SU-DHL-6 (cell line): ENCODE measurements around the gene EPAS1.

Source experiments
- H2AFZ ChIP-seq: fragments of 200-600 bp; sonication (generic); 2 replicates; pipeline ENCODE4 v1.6.1; 2014; ENCODE audit warnings: low read depth, mild to moderate bottlenecking, moderate library complexity, mixed read lengths, antibody characterized with exemption, low read length; ENCODE audit not compliant: severe bottlenecking
- H3F3A ChIP-seq: fragments of 200-600 bp; shearing (Covaris generic); 2 replicates; pipeline ENCODE4 v1.6.0; 2016; ENCODE audit warnings: antibody characterized with exemption, mild to moderate bottlenecking; ENCODE audit not compliant: insufficient read depth
- H3K27ac ChIP-seq: fragments of 200-600 bp; sonication (generic); 2 replicates; pipeline ENCODE4 v1.5.1; 2016; ENCODE audit warnings: low read depth, mild to moderate bottlenecking, low read length, moderate library complexity, mixed read lengths
- H3K27me3 ChIP-seq: fragments of 200-600 bp; sonication (generic), shearing (Covaris generic); 2 replicates; pipeline ENCODE4 v1.6.0; 2014; ENCODE audit warnings: mild to moderate bottlenecking, low read length
- H3K36me3 ChIP-seq: fragments of 200-600 bp; sonication (generic); 2 replicates; pipeline ENCODE4 v1.6.1; 2014; ENCODE audit warnings: mild to moderate bottlenecking, low read length, mixed read lengths
- H3K4me2 ChIP-seq: fragments of 300-600, 200-600 bp; shearing (Covaris generic), sonication (generic); 2 replicates; pipeline ENCODE4 v1.6.0; 2014; ENCODE audit warnings: low read length, low read depth, mild to moderate bottlenecking; ENCODE audit not compliant: poor library complexity, severe bottlenecking
- H3K4me3 ChIP-seq: fragments of 200-600 bp; sonication (generic); 2 replicates; pipeline ENCODE4 v1.5.1; 2014; ENCODE audit warnings: antibody characterized with exemption, low read length, mild to moderate bottlenecking, mixed read lengths; ENCODE audit not compliant: insufficient read depth, poor library complexity, severe bottlenecking
- H3K79me2 ChIP-seq: fragments of 200-600 bp; sonication (generic); 2 replicates; pipeline ENCODE4 v1.6.1; 2014; ENCODE audit warnings: mild to moderate bottlenecking, low read length, moderate library complexity; ENCODE audit not compliant: insufficient read depth
- H3K9ac ChIP-seq: fragments of 200-600 bp; sonication (generic); 2 replicates; pipeline ENCODE4 v1.7.0; 2014; ENCODE audit warnings: mild to moderate bottlenecking, low read length
- H3K9me2 ChIP-seq: fragments of 200-600 bp; sonication (generic); replicated peaks from 2 replicates; pipeline ENCODE4 v1.6.1; 2014; ENCODE audit warnings: low read length; ENCODE audit not compliant: insufficient read depth
- H3K9me3 ChIP-seq: fragments of 200-600 bp; sonication (generic); 2 replicates; pipeline ENCODE4 v1.6.1; 2014; ENCODE audit warnings: low read length, mixed read lengths; ENCODE audit not compliant: insufficient read depth
- H4K20me1 ChIP-seq: fragments of 200-600 bp; sonication (generic); 2 replicates; pipeline ENCODE4 v1.6.1; 2014; ENCODE audit warnings: low read depth, mild to moderate bottlenecking, antibody characterized with exemption, low read length, moderate library complexity, mixed read lengths
- CTCF ChIP-seq: fragments of 200-600 bp; sonication (generic); IDR thresholded peaks from one replicate; pipeline ENCODE4 v1.5.1; 2017; ENCODE audit warnings: antibody characterized with exemption, mild to moderate bottlenecking, low read length, moderate library complexity; ENCODE audit not compliant: insufficient read depth, poor library complexity, severe bottlenecking
- EZH2phosphoT487 ChIP-seq: fragments of 200-600 bp; sonication (generic), shearing (Covaris generic); conservative IDR thresholded peaks from 2 replicates; pipeline ENCODE4 v1.6.1; 2018; ENCODE audit warnings: mild to moderate bottlenecking, antibody characterized with exemption, low read length, moderate library complexity, mixed read lengths

EPAS1 gene

GRCh38 chr2:46363535-46364170, 66.4 kb downstream of the EPAS1 start:
- Histone ChIP-seq H4K20me1 (no peaks in the 10 kb centered on the region), H3K9ac (no peak overlapping the region), H3K36me3 (no peaks in the 10 kb centered on the region), H3F3A (no peaks in the 10 kb centered on the region), H3K4me3 (no peak overlapping the region), H3K9me2 (no peaks in the 10 kb centered on the region), H3K9me3 (no peaks in the 10 kb centered on the region), H3K27me3 (no peaks in the 10 kb centered on the region), H3K4me2 (no peak overlapping the region), H3K27ac (no peak overlapping the region), H3K79me2 (no peaks in the 10 kb centered on the region), H2AFZ (no peak overlapping the region)
- no peak for TF ChIP-seq EZH2phosphoT487
- TF ChIP-seq CTCF: no peak

GRCh38 chr2:46364797-46365457, 67.7 kb downstream of the EPAS1 start:
- no peaks in the 10 kb centered on the region for H3K27me3 ChIP-seq
- H3F3A ChIP-seq: no peaks in the 10 kb centered on the region
- H3K4me3 ChIP-seq: no peak overlapping the region
- H3K79me2 ChIP-seq: no peaks in the 10 kb centered on the region
- H2AFZ ChIP-seq: no peak overlapping the region
- H3K36me3 ChIP-seq: no peaks in the 10 kb centered on the region
- TF ChIP-seq CTCF (peak; percentile 69), EZH2phosphoT487 (no peak)
- H3K9me2 ChIP-seq: no peaks in the 10 kb centered on the region
- H3K9me3 ChIP-seq: no peaks in the 10 kb centered on the region
- no peak overlapping the region for H3K4me2 ChIP-seq
- H3K9ac ChIP-seq: no peak overlapping the region
- H4K20me1 ChIP-seq: no peaks in the 10 kb centered on the region
- H3K27ac ChIP-seq: no peak overlapping the region

- Histone ChIP-seq H3K9me3 (no peaks in the 10 kb centered on the region), H2AFZ (no peak overlapping the region), H4K20me1 (no peaks in the 10 kb centered on the region), H3K27ac (no peak overlapping the region), H3K79me2 (no peaks in the 10 kb centered on the region), H3K4me3 (no peak overlapping the region), H3K9me2 (no peaks in the 10 kb centered on the region), H3K27me3 (no peaks in the 10 kb centered on the region), H3K9ac (no peak overlapping the region), H3K4me2 (no peak overlapping the region), H3K36me3 (no peaks in the 10 kb centered on the region), H3F3A (no peaks in the 10 kb centered on the region)
- TF ChIP-seq CTCF (no peak), EZH2phosphoT487 (no peak)
Observed at GRCh38 chr2:46365913-46366667, 68.9 kb downstream of the EPAS1 start.
